Stimulated activated naive CD4-positive, alpha-beta T cell (primary cell): ENCODE measurements around the gene RENBP.

Experiments used
- DNase-seq, 6 experiments: peaks; one replicate each; lab custom pipeline; 2025; lab: John Stamatoyannopoulos, UW

RENBP gene

GRCh38 chrX:153889123-153889522 lies 55.3 kb downstream of the RENBP start:
- no peak for DNase-seq

DNA sequence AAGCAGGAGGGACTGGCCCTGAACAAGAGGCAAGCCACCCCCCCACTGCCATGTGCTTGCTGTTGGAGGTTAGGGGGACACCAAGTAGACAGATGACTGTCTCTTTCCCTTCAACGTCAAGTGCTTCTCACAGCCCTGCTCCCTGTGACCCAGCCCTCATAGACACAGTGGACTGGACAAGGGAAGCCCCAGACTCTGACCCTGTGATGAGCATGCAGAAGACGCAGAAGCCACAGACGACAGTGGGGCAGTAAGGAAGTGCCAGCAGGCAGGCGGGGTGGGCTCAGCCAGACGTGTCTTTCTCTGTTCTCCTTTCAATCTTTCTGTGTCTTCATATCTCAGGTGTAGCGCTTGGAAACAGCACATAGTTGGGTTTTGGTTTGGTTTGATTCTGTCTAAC lies 56.1 kb downstream of the RENBP start:
- no peak for DNase-seq

DNA sequence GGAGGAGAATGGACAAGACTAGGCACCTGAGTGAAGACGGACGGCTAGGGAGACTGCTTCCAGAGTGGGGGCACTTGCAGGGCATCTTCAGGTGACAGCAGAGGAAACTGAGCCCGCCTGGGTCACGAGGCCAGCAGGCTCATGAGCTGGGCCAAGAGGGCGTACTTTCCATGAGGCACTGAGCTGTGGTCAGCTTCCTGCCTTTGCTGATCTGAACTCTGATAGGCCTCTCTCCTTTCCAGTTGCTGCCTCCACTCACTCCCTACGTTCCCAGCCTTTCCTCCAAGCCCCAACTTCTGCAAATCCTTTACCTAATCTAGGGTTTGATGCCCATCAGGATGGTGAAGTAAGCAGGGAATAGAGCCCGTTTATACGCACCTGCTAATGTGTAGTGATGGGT lies 57.1 kb downstream of the RENBP start:
- DNase-seq: no peak

GRCh38 chrX:153886915-153887314 lies 57.5 kb downstream of the RENBP start:
- no peak for DNase-seq

DNA sequence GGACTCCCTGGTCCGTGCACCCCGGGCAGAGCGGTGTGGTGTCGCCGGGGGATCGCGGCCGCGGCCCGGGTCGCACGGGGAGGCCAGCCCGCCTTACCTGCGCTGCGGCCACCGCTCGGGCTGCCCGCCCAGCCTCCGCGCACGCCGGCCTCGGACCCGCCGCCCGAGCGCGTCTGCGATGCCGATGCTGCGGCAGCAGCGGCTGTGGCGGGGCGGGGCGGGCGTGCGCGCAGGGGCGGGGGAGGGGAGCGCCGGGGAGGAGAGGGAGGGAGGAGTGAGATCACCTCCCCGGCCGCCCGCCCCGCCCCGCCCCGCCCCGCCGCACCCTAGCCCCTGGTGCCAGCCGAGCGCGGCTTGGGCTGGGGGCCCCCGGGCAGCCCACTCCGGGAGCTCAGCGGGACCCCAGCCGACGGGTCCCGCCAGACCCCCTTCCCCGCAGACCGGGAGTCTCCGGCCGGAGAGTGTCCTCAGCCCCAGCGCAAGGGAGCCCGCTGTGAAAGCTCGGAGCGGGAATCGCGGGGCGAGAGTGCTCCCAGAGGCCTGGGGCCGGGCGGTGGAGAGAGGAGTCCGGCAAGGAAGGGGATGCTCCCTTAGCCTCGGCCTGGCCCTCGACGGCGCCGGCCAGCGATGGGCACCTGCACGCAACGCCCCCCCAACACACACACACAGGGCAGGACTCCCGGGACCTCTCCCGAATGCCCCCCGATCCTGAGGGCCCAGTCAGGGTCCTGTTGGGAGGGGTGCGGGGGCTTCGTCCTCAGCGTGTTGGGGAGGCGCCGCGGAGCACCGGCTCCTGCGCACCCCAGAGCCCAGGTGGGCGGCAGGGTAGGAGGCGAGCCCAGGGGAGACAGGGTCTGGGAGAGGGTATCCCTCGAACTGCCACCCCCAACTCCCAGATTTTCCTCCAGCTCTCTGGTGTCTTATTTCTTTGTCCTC lies 58.2 kb downstream of the RENBP start, which contains the start of gene L1CAM:
TSS of gene L1CAM (minus strand) at position 206 of the 936 bp plus-strand sequence. CDS start 10,337 bp downstream, outside the sequence.
- DNase-seq: peak in 3 of 6 experiments; percentile 6 to 17 (median 10)
